GM19099 (cell line): ENCODE measurements around the gene SPIB.

Experiments used
- POLR2A ChIP-seq: IDR thresholded peaks from 3 replicates; pipeline ENCODE4 v1.6.1; 2011; ENCODE audit warnings: low read depth; ENCODE audit not compliant: insufficient read length; ENCODE audit errors: extremely low read depth

Gene SPIB

GRCh38 chr19:50461066-50461875, 42.5 kb downstream of the SPIB start:
- TF ChIP-seq POLR2A: no peak

GRCh38 chr19:50462970-50463369, 44.2 kb downstream of the SPIB start:
- no peak for TF ChIP-seq POLR2A

- TF ChIP-seq POLR2A: no peak
These were observed 45.6 kb downstream of the SPIB start for GRCh38 chr19:50464348-50464747.

DNA sequence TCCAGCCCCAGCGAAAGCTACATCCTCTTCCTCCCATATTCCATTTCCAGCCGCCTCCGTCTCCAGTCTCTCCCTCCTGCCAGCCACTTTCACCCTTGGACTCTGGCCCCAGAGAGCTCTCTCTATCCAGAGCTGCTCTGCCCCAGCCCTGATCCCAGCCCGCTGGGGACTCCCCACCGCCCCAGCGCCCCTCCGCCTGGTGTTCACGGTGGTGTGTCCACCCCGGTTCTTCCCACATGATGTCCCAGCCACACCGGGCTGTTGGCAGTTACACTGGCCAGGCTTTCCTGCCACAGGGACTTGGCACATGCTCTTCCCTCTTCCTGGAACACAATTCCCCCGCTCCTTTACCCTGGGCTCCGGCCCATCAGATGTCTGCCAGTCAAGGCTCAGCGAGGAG, 46.3 kb downstream of the SPIB start:
- no peak for TF ChIP-seq POLR2A

DNA sequence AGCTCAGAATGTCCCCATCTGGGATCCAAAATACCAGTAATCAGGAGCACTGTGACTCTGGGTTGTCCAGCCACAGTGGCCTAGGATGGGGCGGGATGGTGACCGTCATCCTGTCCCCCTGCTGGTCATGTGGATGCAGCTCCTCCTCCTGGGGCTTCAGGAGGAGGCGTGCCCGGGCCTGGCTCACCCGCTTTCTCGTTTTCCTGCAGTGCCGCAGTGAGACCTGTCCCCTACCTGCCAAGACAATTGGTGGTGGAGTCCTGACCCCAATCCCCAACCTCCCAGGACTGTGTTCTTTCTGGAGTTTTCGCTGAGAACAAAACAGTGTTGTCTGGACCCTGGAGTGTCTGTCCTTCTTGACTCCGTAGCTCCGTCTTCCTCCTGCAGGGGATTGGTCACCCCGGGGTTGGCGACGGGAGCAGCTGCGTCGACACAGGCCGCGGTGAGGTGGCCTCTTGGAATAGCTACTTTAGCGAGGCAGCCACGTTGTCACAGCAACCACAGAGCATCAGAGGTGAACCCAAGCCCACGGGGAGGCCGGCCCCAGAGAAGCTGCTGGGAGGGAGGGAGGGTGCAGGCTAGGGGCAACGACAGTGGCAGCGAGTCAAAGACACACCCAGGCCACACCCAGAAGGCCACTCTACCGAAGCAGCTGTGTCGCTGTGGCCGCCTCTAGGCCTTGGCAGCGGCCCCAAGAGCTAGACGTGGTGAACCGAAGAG, 47.4 kb downstream of the SPIB start:
- TF ChIP-seq POLR2A: no peak

GRCh38 chr19:50466706-50467039, 47.9 kb downstream of the SPIB start:
- TF ChIP-seq POLR2A: no peak

GRCh38 chr19:50467566-50467965, 48.8 kb downstream of the SPIB start:
- no peak for TF ChIP-seq POLR2A

- TF ChIP-seq POLR2A: no peak
These were observed 50.1 kb downstream of the SPIB start for GRCh38 chr19:50468818-50469217.

DNA sequence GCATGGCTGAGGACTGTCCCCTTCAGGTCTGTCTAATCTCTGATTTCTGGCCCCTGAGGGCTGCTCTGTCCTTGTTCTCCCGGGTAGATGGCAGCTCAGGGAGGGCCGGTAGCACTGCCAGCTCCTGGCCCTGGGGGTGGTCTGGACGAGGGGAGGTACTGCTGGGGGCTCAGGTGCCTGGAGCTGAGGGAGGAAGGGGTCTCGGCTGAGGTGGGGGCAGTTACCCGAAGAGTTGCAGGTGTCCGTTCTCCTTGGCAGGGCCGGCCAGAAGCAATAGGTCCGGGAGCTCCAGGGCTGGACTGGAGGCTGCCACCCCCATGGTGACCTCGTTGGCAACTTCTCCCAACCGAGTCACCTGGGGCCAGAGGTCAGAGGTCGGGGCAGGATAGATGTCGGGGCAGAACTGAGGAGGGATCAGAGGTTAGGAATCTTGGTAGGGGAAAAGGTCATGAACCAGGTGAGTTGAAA, 56.4 kb downstream of the SPIB start:
- no peak for TF ChIP-seq POLR2A

DNA sequence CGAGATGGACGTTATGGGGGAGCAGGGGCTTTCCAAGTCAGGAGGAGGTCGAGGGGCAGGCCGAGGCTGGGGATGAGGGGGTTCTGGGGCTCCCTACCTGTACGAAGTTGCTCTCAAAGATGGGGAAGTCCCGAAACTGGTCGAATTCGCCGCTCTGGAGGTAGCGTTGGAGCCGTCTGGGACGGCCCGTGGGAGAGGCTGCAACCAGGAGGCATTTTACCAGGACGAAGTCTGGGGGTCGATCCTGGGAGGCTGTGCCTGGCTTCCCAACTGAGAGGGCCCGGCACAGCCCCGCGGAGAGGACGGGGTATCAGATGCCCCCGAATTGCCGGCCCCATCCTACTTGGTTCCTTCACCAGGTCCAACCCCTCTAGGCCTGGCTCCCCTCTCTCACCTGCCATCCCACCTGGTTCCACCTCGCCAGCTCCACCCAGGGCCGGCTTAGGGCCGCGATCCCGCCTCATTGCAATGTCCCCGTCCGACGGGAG, 57.0 kb downstream of the SPIB start:
- no peak for TF ChIP-seq POLR2A

DNA sequence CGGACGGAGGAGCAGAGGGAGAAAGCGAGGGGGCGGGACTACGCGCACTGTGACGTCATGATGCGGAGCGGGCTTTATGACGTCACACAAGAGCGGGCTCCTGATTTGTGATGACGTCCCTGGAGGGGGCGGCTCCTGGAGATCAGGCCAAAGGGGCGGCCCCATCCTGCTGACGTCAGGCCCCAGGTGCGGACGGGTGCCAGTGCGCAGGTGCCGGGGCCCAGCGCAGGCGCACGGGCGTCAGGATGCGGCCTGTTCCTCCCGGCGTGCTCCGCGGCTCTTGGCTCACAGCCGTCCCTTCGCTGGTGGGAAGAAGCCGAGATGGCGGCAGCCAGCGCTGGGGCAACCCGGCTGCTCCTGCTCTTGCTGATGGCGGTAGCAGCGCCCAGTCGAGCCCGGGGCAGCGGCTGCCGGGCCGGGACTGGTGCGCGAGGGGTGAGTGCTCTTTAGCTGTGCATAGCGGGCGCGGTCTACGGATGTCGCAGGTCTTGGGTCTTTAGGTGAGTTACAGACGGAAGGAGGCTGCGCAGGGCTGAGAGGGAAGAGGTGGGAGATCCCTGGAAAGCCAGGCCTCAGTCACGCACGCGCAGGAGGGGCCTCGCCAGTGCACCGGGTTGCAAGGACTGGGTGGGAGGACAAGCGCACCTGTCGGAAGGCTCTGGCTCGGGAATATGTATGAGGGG, 57.6 kb downstream of the SPIB start, which contains the start of the genes EMC10 and GARIN5A:
TSS of gene EMC10 (plus strand) at position 284 of the 683 bp plus-strand sequence. CDS start at position 322, 38 bp downstream.
TSS of gene GARIN5A (minus strand) at position 625 of the 683 bp plus-strand sequence. CDS start at position 165, 460 bp downstream.
- TF ChIP-seq POLR2A: peak; percentile 99

- TF ChIP-seq POLR2A: no peak
These were observed 58.1 kb downstream of the SPIB start for GRCh38 chr19:50476907-50477238.

- TF ChIP-seq POLR2A: no peak
These were observed 59.2 kb downstream of the SPIB start for GRCh38 chr19:50477751-50478515.

DNA sequence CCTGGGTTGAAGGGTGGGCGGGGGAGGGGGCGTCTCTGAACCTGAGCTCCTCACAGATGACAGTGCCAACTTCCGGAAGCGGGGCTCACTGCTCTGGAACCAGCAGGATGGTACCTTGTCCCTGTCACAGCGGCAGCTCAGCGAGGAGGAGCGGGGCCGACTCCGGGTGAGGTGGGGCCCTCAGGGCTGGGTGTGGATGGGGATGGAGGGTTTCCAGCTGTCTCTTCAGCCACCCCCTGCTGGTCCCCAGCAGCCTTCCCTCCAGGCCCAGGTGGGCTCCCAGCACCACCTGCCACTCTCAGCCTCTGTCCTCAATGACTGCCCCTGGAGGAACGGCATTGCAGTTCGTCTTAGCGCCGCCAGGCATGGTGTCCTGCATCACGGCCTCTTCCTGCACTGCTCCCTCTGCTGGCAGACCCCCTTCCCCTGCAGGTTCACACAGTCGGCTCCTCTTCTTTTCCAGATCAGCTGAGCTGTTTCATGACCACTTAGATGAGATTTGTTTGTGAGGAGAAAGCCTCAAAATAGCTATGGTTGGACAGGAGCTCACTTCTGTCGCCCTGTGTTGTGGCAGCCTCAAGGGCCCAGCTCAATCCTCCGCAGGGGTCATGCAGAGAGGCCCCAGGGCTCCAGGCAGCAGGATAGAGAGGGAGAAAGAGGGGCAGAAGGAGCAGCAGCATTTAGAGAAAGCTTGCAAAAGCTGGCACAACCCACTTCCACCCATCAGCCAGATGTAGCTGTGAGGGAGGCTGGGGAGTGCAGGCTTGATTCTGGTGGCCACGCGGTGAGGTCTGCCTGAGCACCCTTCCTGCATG, 60.4 kb downstream of the SPIB start:
- no peak for TF ChIP-seq POLR2A
